ENCODE results near the gene ADGRG3. TPM values are rescaled to one million over a fixed set of nuclear protein-coding genes. Genes with fewer than 3 reads are reported as not detected.
A peak's percentile ranks its signal among the peaks of the same experiment; 100 is the strongest.

Gene ADGRG3
- total and polyA plus RNA-seq, 9 of the 15 experiments (the other 6 are each of a cell fraction or from before 2014, with no cell fraction given) = 0.09 to 0.52 (median 0.14) TPM; not detected in 3

DNA sequence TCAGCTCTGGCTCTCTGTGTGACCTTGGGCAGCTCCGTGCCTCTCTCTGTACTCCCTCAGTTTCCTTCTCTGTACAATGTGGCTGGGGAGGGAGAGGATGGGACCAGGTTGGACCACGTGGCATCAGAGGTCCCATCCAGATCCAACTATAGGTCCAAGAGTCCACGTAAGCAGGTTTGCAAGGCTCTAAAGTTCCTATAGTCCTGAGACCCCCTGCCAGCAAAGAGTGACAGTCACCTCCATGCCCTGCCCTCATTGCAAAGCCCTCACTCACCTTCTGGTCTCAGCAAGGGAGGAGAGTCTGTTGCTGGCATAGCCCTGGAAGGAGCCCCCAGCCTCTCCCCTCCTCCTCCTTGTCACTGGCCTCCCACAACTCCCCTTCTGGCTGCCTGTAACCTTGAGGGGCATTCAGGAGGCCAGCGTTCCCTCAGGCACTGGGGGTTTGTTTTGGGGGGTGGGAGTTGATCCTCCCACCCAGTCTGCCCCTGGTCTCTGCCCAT, 20.4 kb downstream of the ADGRG3 start:
- Histone ChIP-seq H3K79me2 (ENCODE audit: control insufficient read depth, insufficient read depth, low read length) (no peaks in the 10 kb centered on the region), H3K9me3 (replicated peaks; ENCODE audit: control insufficient read depth, insufficient read depth, low read depth, low read length) (no peaks in the 10 kb centered on the region), H3K27ac (ENCODE audit: extremely low read depth, low read depth, low read length) (no peak overlapping the region; the same call in 2 of the 3 replicates), H2AFZ (ENCODE audit: low read depth, low read length) (peak overlapping the region; percentile 60; the same call in 1 of the 2 replicates), H3K4me1 (replicated peaks in 1 of 2; ENCODE audit: control insufficient read depth in 2 of 2, insufficient read depth in 2 of 2, low read length in 2 of 2) (peaks cover 45 to 54% of the 10 kb centered on the region in 2 experiments), H3K9ac (ENCODE audit: insufficient read depth in 1 of 2, low read depth in 2 of 2, low read length in 2 of 2) (peak overlapping the region; percentile 55 to 80), H3K36me3 (ENCODE audit: control insufficient read depth, insufficient read depth, low read length) (no peaks in the 10 kb centered on the region), H4K20me1 (replicated peaks; ENCODE audit: control insufficient read depth, insufficient read depth, low read length) (no peaks in the 10 kb centered on the region), H3K4me2 (ENCODE audit: insufficient read depth, low read length) (peak overlapping the region; percentile 74; the same call in 1 of the 2 replicates), H3K4me3 (no peak overlapping the region), H3K27me3 (ENCODE audit: control insufficient read depth in 2 of 2, insufficient read depth in 2 of 2, low read length in 2 of 2) (no peaks in the 10 kb centered on the region), H3K9me1 (ENCODE audit: control insufficient read depth, insufficient read depth, low read length) (peaks cover 8% of the 10 kb centered on the region)
- WGBS (ENCODE audit: insufficient coverage, low coverage, missing lambda C conversion rate) = 53% methylated on average over 4 of the region's 4 CpGs
- no TSS peak for BruUV-seq (replicated peaks)
- FAIRE-seq (no peak), ATAC-seq (no peak), DNase-seq (ENCODE audit: extremely low read depth in 1 of 4, low spot score in 3 of 4) (no peak)
- TF ChIP-seq, protein P1, sequence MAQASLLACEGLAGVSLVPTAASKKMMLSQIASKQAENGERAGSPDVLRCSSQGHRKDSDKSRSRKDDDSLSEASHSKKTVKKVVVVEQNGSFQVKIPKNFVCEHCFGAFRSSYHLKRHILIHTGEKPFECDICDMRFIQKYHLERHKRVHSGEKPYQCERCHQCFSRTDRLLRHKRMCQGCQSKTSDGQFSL (CRISPR knock-in tag; IDR thresholded peaks at IDR 0.05) = peak; percentile 14; the same call in 1 of the 2 replicates
- TF ChIP-seq, protein P1 (tag; IDR thresholded peaks at IDR 0.05) = no peak
- peak; percentile 48; the same call in 1 of the 2 replicates for TF ChIP-seq ZBTB7A (IDR thresholded peaks at IDR 0.05; ENCODE audit: borderline replicate concordance, control insufficient read depth, low read depth, low read length)
- TF ChIP-seq SAFB (IDR thresholded peaks at IDR 0.05; ENCODE audit: borderline replicate concordance, low read depth, low read length) = no peak
- TF ChIP-seq ESRRB (CRISPR knock-in tag; IDR thresholded peaks at IDR 0.05; ENCODE audit: borderline replicate concordance) = no peak
- peak; percentile 11 for TF ChIP-seq RBBP5 (IDR thresholded peaks at IDR 0.05; ENCODE audit: borderline replicate concordance, insufficient read depth, low read length, poor library complexity, severe bottlenecking)
- no peak for TF ChIP-seq ELF4 (CRISPR knock-in tag; IDR thresholded peaks at IDR 0.05)
- intact Hi-C loops (cut with micrococcal nuclease) = no loop called here
- POLR2A ChIA-PET = interaction anchor here (0.6 kb wide), 1 partner anchor 43 kb away, joined by 4 read pairs; no protein-coding TSS in a partner anchor
- in situ Hi-C loops (cut with MboI) = no loop called here
- CTCF ChIA-PET (ENCODE audit: low intra/inter-chr PET ratio) = no interaction called here
